HG02884 (cell line): Measurements from ENCODE around the gene SLC5A9.

Source experiments
- ATAC-seq: cut with Tn5 transposase; IDR thresholded peaks from one replicate; pipeline ENCODE4 v1.9.1; 2021; ENCODE audit warnings: mild to moderate bottlenecking, moderate library complexity; ENCODE audit not compliant: unreplicated experiment

The SLC5A9 gene

DNA sequence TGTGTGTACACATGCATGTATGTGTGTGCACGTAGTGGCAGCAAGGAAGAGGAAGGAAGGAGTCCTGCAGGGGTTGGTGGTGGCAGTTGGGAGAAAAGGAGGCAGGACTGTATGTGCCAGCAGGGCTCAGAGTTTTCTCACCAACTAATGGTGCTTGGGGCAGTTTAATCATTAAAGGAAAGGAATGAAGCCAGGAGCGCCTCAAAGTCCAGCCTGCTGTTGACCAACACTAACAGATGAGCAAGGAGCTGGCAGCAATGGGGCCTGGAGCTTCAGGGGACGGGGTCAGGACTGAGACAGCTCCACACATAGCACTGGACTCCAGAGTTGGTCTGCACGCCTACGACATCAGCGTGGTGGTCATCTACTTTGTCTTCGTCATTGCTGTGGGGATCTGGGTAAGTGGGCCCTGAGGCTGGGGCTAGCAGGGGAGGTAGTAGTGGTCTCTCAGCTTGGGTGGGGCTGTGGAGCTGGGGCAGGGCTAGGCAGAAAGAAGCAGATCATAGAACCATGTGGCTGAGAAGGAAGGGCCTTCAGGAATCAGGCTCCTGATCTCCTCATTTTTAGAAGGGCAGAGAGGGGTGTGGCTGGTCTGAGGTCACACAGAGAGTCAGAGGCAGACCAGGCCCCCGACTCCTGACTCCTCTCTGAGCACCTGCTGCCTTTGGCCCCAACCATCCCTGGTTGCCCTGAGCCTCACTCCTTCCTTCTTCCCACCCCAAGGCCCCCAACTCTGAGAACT, at the start of gene SLC5A9:
TSS of gene SLC5A9 (plus strand) at position 216 of the 742 bp plus-strand sequence. CDS start at position 237, 21 bp downstream.
- ATAC-seq, result no peak

DNA sequence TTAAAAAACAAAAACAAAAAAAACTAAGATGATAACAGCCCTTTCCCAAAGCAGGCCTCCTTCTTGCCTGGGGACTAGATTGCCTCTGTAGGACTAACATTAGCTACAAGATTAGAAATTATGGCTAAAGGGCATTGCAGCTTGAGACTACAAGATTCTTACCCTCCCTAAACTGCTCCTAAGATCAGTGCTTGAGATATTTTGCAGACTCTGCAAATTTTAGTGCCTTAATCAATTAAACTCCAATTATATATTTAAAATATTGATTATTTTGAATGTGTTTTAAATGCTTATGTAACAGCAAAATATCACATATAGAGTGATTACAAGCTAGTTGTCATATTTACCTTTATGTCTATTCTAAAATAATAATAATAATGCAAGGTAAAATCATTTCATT, 47.4 kb upstream of the SLC5A9 start:
- ATAC-seq, result no peak

DNA sequence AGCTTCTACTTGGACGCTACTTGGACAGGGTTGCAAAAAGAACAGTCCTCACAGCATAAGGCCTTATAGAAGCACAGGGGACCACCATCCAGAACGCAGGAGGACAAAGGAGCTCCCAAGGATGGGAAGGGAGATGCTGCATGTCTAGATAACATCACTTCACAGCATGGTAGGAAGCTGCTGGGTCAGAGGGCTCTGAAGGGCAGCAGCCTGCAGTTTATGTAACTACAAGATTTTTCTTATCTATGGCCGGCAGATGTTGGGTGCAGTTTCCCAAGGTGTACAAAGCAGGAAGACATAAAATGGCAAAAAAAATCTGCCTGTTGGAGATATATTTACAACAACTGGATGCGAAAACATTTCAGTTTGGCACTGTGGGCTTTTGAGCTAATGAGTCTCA, 45.3 kb upstream of the SLC5A9 start:
- no peak for ATAC-seq

DNA sequence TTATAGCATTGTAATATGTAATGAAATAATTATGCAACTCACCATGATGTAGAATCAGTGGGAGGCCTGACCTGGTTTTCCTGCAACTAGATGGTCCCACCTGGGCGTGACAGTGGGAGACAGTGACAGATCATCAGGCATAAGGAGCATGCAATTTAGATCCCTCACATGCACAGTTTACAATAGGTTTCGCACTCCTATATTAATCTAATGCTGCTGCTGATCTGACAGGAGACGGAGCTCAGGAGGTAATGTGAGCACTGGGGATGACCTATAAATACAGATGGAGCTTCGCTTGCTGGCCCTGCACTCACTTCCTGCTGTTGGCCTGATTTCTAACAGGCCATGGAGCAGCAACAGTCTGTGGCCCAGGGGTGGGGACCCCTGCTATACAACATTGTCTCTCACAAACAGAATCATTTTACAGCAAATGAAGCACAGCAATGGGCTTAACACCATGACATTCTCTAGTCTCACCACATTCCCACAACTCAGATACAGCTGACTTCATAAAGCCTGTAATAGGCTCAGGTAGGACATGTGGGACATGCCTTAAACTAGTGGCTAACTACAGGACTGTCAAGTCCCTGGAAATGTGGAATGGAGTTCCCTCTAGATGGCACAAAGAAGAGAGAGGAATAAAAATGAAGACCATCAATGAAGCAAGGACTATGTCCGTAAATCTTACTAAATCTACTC, 40.7 kb upstream of the SLC5A9 start:
- peak; percentile 27 for ATAC-seq

DNA sequence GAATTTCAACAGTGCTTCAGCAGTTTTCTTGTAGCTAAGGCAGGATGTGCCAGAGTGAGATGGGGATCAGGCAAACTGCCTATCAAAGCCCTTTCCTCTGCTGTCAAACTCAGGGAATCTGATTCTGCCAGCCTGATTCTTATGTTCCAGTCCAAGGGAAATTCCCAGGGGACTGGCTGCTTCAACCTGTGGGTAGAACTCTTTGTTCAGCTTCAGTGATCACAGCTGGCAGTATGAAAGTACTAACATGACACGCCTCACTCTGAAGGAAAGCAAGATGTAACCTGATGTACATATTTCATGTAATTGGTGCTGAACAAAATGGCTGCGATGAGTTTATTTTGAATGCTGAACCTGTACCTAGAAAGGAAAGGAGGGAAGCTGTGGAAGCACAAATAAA, 40.1 kb upstream of the SLC5A9 start:
- peak; percentile 79 for ATAC-seq

DNA sequence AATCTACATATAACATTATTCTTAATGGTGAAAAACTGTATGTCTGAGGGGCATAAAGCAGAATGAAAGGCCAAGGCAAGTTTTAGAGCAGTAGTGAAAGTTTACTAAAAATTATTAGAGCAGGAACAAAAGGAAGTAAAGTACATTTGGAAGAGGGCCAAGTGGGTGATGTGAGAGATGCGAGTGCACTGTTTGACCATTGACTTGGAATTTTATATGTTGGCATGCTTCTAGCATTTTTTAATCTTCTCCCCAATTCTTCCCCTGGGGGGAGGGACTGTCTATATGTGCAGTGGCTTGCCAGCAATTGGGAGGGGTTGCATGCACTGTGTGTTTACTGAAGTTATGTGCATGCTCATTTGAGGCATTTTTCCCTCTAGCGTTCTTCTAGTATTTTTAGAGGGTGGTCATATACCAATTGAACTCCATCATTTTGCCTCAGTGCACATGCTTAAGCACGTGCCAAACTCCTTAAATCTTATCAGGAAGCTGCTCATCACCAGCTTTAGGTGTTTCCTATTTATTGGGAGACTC, 36.1 kb upstream of the SLC5A9 start:
- ATAC-seq, result no peak

DNA sequence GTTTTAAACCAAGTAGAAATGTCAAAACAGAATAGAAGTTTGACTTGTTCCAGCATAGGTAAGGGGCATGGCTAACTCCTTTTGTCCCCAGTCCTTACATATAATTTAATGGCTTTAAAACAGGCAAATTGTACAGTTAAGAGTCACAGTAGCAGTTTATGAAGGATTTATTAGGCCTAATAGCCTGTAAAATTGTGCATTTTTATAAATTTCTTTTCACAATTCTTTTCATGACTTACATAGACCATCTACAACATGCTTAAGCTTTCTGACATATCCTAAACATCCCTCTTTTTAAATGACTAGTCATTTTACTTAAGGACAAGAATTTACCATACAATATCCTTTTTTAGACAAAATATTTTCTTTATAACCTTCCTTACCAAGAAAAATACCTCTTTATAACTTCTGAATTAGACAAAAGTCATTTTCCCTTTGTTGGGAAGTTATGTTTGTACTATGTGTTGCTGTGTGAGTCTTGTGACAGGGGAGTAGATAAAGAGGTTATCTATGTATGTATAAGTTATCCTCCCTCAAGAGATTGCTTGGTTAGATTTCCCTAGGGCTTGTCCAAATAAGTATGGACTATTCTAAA, 34.5 kb upstream of the SLC5A9 start:
- ATAC-seq, result no peak

DNA sequence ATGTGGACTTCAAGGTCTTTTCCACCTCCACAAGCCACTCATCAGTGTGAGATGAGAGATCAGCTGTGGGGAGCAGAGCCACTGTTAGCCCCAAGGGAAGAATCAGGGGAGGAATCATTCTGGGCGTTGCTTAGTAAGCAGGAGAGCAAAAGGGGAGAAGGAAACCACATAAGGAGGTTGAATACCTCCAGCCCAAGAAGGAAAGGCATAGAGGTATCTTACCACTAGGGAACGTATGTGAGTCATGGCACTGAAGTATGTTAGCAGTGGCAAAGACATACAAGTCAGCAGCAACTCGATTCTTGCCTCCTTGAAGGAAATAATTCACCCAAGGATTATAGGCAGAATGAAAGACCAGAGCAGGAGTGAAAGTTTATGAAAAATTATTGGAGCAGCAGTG, 31.6 kb upstream of the SLC5A9 start:
- no peak for ATAC-seq

DNA sequence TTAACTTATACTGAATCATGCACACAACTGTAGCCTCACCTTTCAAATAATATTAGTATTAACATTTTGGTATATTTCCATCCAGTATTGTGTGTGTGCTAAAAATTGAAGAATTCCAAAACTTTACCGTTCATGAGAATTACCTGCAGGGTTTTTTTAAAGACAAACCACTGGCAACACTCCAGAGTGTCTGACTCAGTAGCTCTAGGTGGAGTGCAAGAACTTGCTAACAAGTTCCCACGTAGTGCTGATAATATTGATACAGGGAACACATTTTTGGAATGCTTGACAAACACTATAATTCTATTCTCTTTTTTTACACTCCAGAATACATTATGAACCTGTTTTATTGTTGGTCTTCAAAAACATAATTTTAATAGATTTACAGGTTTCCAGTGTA, 27.7 kb upstream of the SLC5A9 start:
- ATAC-seq, result no peak

DNA sequence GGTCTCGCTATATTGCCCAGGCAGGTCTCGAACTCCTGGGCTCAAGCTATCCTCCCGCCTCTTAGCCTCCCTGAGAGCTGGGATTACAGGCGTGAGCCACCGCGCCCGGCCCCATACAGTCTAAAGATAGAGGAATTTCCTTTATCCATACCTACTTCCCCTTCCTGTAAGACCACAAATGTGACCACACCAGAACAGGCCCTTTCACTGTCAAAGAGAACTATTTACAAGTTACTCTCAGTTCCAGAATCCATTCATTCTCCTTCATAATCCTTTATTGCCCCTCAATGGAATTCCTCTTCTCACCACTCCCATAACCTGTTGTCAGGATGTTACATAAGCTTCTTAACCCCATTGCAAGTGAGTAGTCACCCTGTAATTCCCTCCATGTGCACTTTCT, 26.3 kb upstream of the SLC5A9 start:
- ATAC-seq, result no peak

DNA sequence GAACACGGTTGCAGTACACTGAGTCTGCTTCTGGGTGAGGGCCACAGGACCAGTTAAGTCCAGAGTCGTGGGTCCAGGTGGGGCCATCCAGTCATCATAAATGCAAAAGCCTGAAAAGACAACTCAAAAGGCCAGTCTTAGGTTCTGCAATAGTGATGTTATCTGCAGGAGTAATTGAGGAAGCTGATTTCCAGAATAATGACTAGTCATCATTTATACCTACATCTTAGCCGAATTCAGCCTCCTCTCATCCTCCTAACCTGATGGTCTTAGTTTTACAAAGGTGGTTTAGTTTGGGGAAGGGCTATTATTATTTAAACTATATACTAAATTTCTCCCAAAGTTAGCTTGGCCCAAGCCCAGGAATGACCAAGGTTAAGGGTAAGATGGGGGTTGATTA, 23.5 kb upstream of the SLC5A9 start:
- no peak for ATAC-seq

DNA sequence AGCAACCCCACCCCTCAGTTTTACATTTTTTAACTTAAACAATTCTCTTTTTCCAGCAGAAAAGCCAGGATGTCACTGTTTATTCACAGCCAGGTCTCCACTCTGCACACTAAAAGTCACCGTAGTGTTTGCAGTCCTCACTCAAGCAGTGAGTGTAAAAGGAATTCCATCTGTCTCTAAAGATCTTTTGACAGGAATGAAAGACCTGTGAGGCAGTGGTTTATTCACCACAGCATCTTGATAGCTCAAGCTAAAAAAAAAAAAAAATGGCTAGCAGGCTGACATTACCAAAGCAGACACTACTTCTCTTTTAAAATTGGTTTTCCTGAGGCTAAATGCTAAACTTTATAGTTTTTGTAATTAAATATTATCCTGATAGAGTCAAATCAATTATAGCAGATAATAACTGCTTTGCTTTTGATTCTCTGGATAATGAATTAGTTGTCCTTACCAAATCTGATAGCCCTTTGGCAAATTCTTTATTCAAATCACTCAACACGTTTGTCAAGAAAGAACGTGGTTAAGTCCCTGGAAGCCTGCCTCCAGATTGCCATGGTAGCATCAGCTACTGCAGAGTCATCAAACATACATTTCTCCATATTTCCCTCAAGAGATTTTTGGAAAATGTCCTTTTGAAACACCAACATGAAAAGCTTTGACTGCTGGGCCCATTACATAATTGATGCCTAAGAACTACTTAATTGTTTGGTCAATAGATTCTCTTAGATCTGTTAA, 22.2 kb upstream of the SLC5A9 start:
- ATAC-seq, result no peak

DNA sequence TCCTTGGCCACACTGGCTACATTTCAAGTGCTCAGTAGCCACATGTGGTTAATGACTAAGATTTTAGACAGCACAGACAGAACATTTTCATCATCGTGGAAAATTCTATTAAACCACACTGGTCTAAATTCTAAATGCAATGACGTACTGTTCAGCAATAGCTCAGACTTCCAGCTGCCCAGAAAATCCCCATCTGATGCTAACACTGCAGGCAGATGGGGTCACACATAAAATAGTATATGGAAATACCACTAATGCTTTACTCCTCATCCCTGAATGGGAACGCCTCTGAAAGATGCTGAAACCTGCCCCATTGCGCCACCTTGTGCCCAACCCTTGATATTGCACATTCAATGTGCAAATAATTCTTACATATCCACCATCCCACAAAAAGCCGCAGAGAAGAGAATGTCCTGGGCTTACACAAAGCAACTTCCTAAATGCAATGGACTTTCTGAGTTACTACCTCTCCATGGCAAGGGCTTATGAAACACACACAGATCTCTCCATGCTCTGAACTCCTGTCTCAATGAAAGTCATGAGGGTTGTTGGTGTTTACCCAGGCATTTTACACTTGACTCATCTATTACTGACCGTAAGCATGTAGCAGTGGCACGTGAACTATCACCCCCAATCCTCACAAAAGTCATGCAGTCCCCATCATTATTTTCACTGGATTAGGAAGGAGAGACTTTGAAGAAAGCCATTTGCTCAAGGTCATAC, 20.3 kb upstream of the SLC5A9 start:
- ATAC-seq, result no peak

DNA sequence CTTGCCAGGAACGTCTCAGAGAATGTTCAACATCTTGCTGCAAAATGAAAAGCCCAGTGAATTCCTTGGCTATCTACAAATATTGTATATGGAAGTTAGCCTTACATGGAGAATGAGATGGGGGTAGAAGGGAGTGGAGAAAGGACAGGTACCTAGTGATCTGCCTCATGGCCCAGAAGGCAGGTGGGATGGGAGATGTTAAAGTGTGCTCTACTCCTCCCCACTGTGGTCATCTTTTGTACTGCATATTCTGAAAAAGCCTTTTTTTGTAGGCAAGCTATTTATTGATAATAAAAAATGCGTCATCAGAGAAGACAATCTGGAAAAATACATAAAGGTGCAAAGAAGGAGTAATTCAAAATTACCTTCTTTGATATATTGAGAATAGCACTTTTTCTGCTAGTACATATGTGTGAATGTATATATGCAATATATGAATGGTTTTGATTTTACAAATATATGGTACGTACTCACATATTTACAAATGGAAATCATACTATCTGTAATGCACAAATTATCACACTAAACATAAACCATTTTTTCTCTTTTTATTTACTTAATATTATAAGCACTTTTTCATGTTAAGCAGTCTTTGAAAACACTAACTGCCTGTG, 19.1 kb upstream of the SLC5A9 start:
- ATAC-seq, result peak; percentile 76

DNA sequence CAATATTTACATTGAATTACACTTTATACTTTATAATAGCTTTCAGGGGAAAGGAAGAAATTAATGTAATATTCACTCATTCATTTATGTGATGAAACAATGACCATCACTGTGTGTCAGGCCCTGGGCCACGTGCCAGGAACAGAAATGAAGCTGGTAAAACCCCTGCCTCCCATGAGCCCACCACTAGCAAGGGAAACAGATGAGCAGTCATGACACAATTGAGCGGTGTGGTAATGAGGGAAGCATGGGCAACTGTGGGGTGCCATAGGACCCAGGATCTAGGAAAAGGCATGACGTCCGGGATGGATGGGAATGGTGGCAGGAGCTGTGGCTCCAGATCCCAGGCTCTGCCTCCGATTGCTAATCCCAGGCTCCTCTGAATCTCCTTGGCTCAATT, 17.0 kb upstream of the SLC5A9 start:
- no peak for ATAC-seq

DNA sequence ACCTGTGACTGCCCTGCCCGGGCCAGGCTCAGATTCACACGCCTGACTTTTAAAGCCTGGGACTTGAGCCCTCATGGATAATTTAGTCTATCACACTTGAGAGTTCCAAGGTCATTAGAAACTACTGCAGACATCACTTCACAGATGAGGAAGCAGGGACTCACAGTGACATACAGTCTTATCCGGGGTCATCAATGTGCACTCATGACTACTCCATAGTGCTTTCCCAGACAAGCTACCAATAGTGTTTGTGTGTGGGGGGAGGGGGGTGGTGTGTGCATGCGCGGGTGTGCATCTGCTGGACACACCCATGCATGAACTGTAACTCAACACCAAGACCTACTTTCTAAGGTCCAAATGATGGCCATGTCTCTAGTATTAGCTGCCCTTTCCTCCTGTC, 16.1 kb upstream of the SLC5A9 start:
- ATAC-seq, result no peak

DNA sequence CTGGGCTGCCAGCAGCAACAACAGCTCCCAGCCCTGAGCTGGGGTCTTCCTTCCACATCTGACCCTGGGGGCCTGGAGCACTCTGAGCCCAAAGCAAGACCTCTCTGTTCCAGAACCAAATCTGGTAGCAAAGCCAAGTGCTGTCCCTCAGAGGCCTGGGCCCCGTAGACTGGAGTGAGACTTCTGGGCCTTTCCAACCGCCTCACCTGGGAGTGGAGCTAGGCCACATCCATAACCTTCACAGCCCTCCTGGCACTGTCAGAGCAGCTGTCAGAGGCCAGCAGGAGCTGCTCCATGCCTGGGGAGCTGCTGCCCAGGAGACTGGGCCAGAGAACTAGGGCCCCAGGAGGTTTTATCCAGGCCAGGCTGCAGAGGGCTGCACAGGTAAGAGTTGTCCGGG, 15.4 kb upstream of the SLC5A9 start:
- ATAC-seq, result no peak

DNA sequence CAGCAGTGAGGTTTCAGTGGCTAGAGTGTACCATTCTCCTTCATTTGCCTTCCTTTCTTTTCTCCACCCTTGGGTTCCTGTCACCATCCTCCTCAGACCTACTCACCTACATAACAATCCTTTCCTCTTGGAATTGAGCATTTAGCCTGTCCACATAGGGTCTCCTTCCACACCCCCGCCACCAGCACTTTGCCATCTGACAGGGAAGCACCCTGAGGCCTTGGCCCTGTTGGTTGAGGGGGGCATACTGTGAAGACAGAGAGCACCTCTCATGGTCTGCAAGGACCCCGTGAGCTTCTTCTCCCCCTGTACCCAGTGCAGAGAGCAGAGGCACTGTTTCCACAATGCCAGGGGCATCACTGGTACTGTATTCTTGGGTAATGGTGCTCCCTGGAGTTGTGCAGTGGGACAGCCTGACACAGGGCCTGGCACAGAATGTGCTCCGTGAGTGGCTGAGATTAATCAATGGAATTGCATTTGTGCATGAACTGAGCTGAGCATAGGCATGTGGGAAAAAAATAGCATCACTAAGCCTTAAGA, 14.9 kb upstream of the SLC5A9 start:
- no peak for ATAC-seq

DNA sequence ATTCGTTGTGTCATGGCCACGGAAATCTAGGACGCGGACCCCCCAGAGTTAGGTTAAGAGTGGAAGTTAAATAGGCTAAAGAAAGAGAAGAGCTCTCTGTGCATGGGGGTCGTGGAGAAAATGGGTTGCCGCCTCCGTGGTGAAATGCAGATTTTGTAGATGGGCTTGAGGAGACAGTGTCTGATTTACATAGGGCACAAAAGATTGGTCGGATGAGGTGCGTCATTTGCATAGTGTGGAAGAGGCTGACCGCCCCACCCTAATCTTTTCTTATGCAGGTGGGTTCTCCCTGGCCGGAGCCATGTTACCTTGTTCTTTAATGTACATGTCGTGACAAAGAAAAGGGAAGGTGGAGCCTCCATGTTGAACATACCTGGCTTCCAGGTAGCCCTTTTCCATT, 14.3 kb upstream of the SLC5A9 start:
- ATAC-seq, result no peak

DNA sequence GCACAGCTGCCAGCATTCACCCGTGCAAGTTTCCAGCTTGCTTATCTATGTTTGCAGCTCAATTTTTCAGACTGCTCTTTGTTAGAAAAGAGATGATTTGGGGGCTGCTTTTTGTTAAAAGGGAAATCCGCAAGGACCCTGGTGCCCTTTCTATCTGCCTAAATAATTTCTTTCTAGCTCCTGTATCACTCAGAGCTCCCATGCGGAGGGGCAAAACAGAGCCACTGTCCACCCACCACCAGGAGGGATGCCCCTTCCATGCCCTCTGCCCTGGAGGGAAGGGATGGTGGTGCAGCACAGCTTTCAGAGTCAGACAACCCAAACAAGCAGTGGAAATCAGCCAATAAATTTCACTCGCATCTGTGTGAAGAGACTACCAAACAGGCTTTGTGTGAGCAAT, 13.9 kb upstream of the SLC5A9 start:
- no peak for ATAC-seq
